ENCODE data around the gene CD19.

- TF ChIP-seq CTCF (conservative IDR thresholded peaks at IDR 0.05 in 1 of 2, IDR thresholded peaks at IDR 0.05 in 1 of 2; ENCODE audit: low read depth in 1 of 2, low read length in 2 of 2): no peak
- TF ChIP-seq EZH2 (IDR thresholded peaks at IDR 0.05; ENCODE audit: low read length, missing control alignments): no peak
These were observed 7.0 kb downstream of the CD19 start for GRCh38 chr16:28938721-28939120.
